GM19193 (cell line): ENCODE results near the gene CDCA7.

Experiments
- POLR2A ChIP-seq: IDR thresholded peaks from 4 replicates; pipeline ENCODE4 v1.6.1; 2011; ENCODE audit not compliant: insufficient read depth, insufficient read length; ENCODE audit errors: extremely low read depth

CDCA7 gene

GRCh38 chr2:173355866-173356508 is 1.3 kb downstream of the CDCA7 start:
- no peak for TF ChIP-seq POLR2A

GRCh38 chr2:173357346-173357745 is 2.7 kb downstream of the CDCA7 start:
- TF ChIP-seq POLR2A = no peak

- no peak for TF ChIP-seq POLR2A
These were observed 3.9 kb downstream of the CDCA7 start for GRCh38 chr2:173358616-173359015.

- TF ChIP-seq POLR2A = no peak
These were observed 4.6 kb downstream of the CDCA7 start for GRCh38 chr2:173359231-173359630.

- TF ChIP-seq POLR2A = no peak
These were observed 15.5 kb downstream of the CDCA7 start for GRCh38 chr2:173370198-173370597.

- no peak for TF ChIP-seq POLR2A
These were observed 16.4 kb downstream of the CDCA7 start for GRCh38 chr2:173371023-173371422.

GRCh38 chr2:173373290-173373689 is 18.6 kb downstream of the CDCA7 start:
- TF ChIP-seq POLR2A = no peak

GRCh38 chr2:173374634-173375033 is 20.0 kb downstream of the CDCA7 start:
- TF ChIP-seq POLR2A = no peak

GRCh38 chr2:173386021-173386737 is 31.5 kb downstream of the CDCA7 start:
- no peak for TF ChIP-seq POLR2A

GRCh38 chr2:173386738-173387065 is 32.0 kb downstream of the CDCA7 start:
- no peak for TF ChIP-seq POLR2A

GRCh38 chr2:173387079-173387478 is 32.4 kb downstream of the CDCA7 start:
- no peak for TF ChIP-seq POLR2A

- TF ChIP-seq POLR2A = no peak
These were observed 33.0 kb downstream of the CDCA7 start for GRCh38 chr2:173387660-173388059.

GRCh38 chr2:173388795-173389194 is 34.1 kb downstream of the CDCA7 start:
- TF ChIP-seq POLR2A = no peak

GRCh38 chr2:173390036-173390435 is 35.4 kb downstream of the CDCA7 start:
- TF ChIP-seq POLR2A = no peak

GRCh38 chr2:173392731-173393130 is 38.1 kb downstream of the CDCA7 start:
- TF ChIP-seq POLR2A = no peak

- no peak for TF ChIP-seq POLR2A
These were observed 38.5 kb downstream of the CDCA7 start for GRCh38 chr2:173393186-173393585.

GRCh38 chr2:173393636-173394035 is 39.0 kb downstream of the CDCA7 start:
- TF ChIP-seq POLR2A = no peak

- no peak for TF ChIP-seq POLR2A
These were observed 39.7 kb downstream of the CDCA7 start for GRCh38 chr2:173394091-173394974.
